Pancreas (tissue), 10 donors: ENCODE data around the gene DCDC1. TPM values are rescaled to one million over a fixed set of nuclear protein-coding genes. Genes with fewer than 3 reads are reported as not detected.

Experiments
- ATAC-seq, 4 donors: fragments of 200-7000 bp; cut with Tn5 transposase; one replicate each; pipeline versions ENCODE4 v1.8.0 to v1.9.1; 2020; ENCODE audit warnings: mild to moderate bottlenecking in 4 of 4, moderate library complexity in 4 of 4
- DNase-seq, 6 donors: peaks; one replicate each; pipeline ENCODE4 v3.0.0-alpha.2; 2020
- FAIRE-seq: peaks from 2 replicates; lab custom pipeline; 2012; peaks lifted over from hg19 to GRCh38; lab: Jason Lieb, UNC
- H3K27ac ChIP-seq, 4 donors: fragments of 200-600 bp; sonication (generic); 1 replicate in 3 of 4; 2 replicates in 1 of 4; pipeline versions ENCODE4 v1.5.0 to v1.8.0; 2020
- H3K27me3 ChIP-seq, 4 donors: fragments of 200-600 bp; one replicate each; pipeline ENCODE4 v1.8.0; 2021
- H3K36me3 ChIP-seq, 3 donors: fragments of 200-600 bp; sonication (generic) in 1 of 3; one replicate each; pipeline versions ENCODE4 v1.5.0 to v1.8.0; 2020 to 2021
- H3K4me1 ChIP-seq, 3 donors: fragments of 200-600 bp; one replicate each; pipeline ENCODE4 v1.8.0; 2021
- H3K4me3 ChIP-seq, 4 donors: fragments of 200-600 bp; sonication (generic) in 2 of 4; one replicate each; pipeline versions ENCODE4 v1.5.0 to v1.8.0; 2020 to 2021
- H3K9me3 ChIP-seq, 4 donors: fragments of 200-600 bp; one replicate each; pipeline ENCODE4 v1.8.0; 2021
- CTCF ChIP-seq, 4 donors: fragments of 200-600 bp; sonication (generic) in 3 of 4; IDR thresholded peaks; one replicate each; pipeline versions ENCODE4 v1.5.0 to v1.8.0; 2021; ENCODE audit warnings: antibody characterized with exemption in 4 of 4
- WGBS, 2 donors: extraction: QIAGEN DNeasy Blood & Tissue Kit; methylation state at CpG; one replicate each; pipeline ENCODE4 v1.1.7; 2013; 5-methylcytosine and 5-hydroxymethylcytosine counted together
- intact Hi-C, 3 donors: fragments of 100-400 bp; cut with DNase I; formaldehyde crosslinking; loops; one replicate each; pipeline versions ENCODE4 v1.11.1 to v1.14.2; 2022
- polyA plus RNA-seq, 2 donors: library from polyadenylated mRNA; stranded (reverse); fragments of 200-250 nt; gene quantifications; one replicate each; pipeline ENCODE4 v1.2.3, GENCODE V29; 2013
- total RNA-seq, 6 donors: library from RNA; stranded (reverse); fragmentation: NEBNext Ultra II Directional in 4 of 6; extraction: Animal tissue kit (Norgen Biotek cat#: 25700) in 4 of 6; gene quantifications; one replicate each; pipeline versions ENCODE4 v1.2.1 to v1.2.4, GENCODE V29; 2021 to 2023
- donor health status: healthy with polysubstance abuse.
- donor health status: DM: no; HTN: no; CAD: no; lungs with moderate emphysema.
- donor health status: DM: no; HTN: no; CAD: no.
- donor health status: control.
- donor health status: control.
- donor health status: Bipolar disorder and iron deficiency.
- donor health status: DM: yes; HTN: yes; CAD: no.
- donor health status: DM: no; HTN: no; CAD: no.
- donor health status: DM: no; HTN: no; CAD: no.
- donor health status: DM: yes; HTN: yes; CAD: no.

The DCDC1 gene
- total and polyA plus RNA-seq, 8 donors: 0.40 to 1.2 (median 0.68) TPM

DNA sequence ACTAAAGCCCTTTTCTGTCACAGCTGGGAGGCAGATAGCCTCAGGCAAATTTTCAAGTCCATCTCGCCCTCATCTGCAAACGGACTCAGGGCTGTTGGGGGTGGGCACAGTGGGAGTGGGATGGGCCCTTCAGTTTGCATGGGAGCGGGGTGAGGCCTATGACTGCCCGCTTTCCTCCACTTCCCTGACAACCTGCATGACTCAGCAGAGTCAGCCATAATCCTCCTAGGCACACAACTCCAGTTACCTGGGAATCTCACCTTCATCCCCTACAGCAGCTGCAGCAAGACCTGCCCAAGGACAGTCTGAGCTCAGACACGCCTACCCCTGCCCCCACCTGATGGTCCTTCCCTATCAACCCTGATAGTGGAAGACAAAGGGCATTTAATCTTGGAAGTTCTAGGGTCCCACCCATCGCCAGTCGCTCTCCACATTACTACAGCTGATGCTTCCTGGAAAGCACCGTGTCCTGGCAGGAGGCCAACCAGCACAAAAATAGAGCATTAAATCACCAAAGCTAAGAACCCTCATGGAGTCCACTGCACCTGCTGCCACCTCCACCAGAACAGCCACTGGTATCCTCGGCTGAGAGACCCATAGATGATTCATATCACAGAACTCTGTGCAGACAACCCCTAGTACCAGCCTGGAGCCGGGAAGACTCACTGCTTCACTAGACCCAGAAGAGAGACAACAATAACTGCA is 319.3 kb downstream of the DCDC1 start:
- peak in 1 of 6 donors; percentile 21 for DNase-seq
- 58 to 62% methylated on average over 10 of the region's 10 CpGs for WGBS, 2 donors
- Histone ChIP-seq H3K27me3 (no peaks in the 10 kb centered on the region), H3K27ac (no peak overlapping the region), H3K4me1 (no peaks in the 10 kb centered on the region), H3K9me3 (no peaks in the 10 kb centered on the region), H3K36me3 (no peaks in the 10 kb centered on the region), H3K4me3 (no peak overlapping the region)
- ATAC-seq: no peak
- FAIRE-seq: no peak
- intact Hi-C loops: no loop called here
- TF ChIP-seq CTCF (IDR thresholded peaks at IDR 0.05): no peak

GRCh38 chr11:31045335-31045734 is 324.2 kb downstream of the DCDC1 start:
- Histone ChIP-seq H3K4me3 (no peak overlapping the region), H3K9me3 (no peaks in the 10 kb centered on the region), H3K36me3 (no peaks in the 10 kb centered on the region), H3K27ac (no peak overlapping the region), H3K4me1 (no peaks in the 10 kb centered on the region), H3K27me3 (no peaks in the 10 kb centered on the region)
- FAIRE-seq (no peak), ATAC-seq (no peak), DNase-seq (no peak)
- intact Hi-C loops: no loop called here
- no peak for TF ChIP-seq CTCF (IDR thresholded peaks at IDR 0.05)
- 37 to 40% methylated on average over 5 of the region's 5 CpGs for WGBS, 2 donors

GRCh38 chr11:31030138-31030792 is 339.3 kb downstream of the DCDC1 start:
- TF ChIP-seq CTCF (IDR thresholded peaks at IDR 0.05): no peak
- Histone ChIP-seq H3K4me1 (no peaks in the 10 kb centered on the region), H3K27me3 (no peaks in the 10 kb centered on the region), H3K27ac (no peak overlapping the region), H3K4me3 (no peak overlapping the region), H3K36me3 (no peaks in the 10 kb centered on the region), H3K9me3 (no peaks in the 10 kb centered on the region)
- ATAC-seq (no peak), DNase-seq (no peak), FAIRE-seq (no peak)
- intact Hi-C loops: no loop called here
- 80 to 89% methylated on average over 7 of the region's 7 CpGs for WGBS, 2 donors

DNA sequence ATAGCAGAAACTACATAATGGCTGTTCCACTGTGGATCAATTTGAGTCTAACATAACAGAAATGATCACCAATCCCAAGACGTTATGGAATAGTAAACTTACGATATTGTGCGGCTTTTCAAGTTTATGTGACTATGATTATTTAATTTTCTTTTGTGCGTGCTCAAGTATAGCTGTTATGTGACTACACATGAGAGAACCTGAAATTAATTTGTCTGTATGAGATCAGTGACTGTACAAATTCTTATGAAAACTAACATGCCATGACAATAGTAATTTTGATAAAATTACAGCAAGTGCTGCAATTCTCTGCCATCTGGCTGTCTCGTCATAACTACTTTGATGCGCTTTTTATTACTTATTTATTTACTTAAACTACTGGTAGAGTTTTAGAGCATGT is 343.2 kb downstream of the DCDC1 start:
- Histone ChIP-seq H3K36me3 (no peaks in the 10 kb centered on the region), H3K27me3 (no peaks in the 10 kb centered on the region), H3K9me3 (no peaks in the 10 kb centered on the region), H3K4me3 (no peak overlapping the region), H3K27ac (no peak overlapping the region), H3K4me1 (no peaks in the 10 kb centered on the region)
- no peak for TF ChIP-seq CTCF (IDR thresholded peaks at IDR 0.05)
- DNase-seq (no peak), FAIRE-seq (no peak), ATAC-seq (no peak)
- intact Hi-C loops: no loop called here
- WGBS, 2 donors: 86 to 89% methylated on average over 6 of the region's 6 CpGs

- intact Hi-C loops: no loop called here
- DNase-seq (no peak), FAIRE-seq (no peak), ATAC-seq (no peak)
- Histone ChIP-seq H3K36me3 (no peaks in the 10 kb centered on the region), H3K27ac (no peak overlapping the region), H3K27me3 (no peaks in the 10 kb centered on the region), H3K4me1 (no peaks in the 10 kb centered on the region), H3K4me3 (no peak overlapping the region), H3K9me3 (no peaks in the 10 kb centered on the region)
- WGBS, 2 donors: 28 to 46% methylated on average over 2 of the region's 2 CpGs
- no peak for TF ChIP-seq CTCF (IDR thresholded peaks at IDR 0.05)
These were observed 347.5 kb downstream of the DCDC1 start for GRCh38 chr11:31022080-31022479.
